ENCODE measurements around the gene SERPINA12. TPM values are rescaled to one million over a fixed set of nuclear protein-coding genes. Genes with fewer than 3 reads are reported as not detected.
"Not testable (repeated sequence)": the region's sequence is repeated elsewhere in the genome, so short reads cannot be mapped to it uniquely, and the experiment has no call there.

SERPINA12 gene
- total RNA-seq, 1 donor from 2014 or later: not detected

DNA sequence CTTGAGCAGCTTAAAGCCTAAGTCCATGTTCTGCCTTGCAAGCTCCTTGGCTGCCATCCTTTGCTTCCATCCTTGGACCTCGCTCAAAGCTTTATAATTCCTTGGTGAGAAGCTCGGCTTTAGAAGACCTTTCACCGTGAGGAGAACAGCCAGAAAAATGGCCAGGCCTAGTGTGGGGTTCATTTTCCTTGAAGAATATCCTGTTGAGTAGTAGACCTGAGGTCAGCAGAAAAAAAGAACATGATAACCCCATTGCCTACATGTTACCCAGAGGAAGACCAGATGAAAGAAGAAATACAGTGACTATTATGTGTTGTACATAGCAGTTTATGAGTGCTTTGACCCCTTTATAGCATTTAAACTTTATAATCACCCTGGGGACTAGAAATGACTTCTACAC is 11.1 kb downstream of the SERPINA12 start:
- intact Hi-C loops (cut with micrococcal nuclease): no loop called here

GRCh38 chr14:94494085-94494484 is 15.2 kb downstream of the SERPINA12 start:
- intact Hi-C loops (cut with micrococcal nuclease): no loop called here

- intact Hi-C loops (cut with micrococcal nuclease): no loop called here
Observed at GRCh38 chr14:94491511-94491910, 17.8 kb downstream of the SERPINA12 start.

DNA sequence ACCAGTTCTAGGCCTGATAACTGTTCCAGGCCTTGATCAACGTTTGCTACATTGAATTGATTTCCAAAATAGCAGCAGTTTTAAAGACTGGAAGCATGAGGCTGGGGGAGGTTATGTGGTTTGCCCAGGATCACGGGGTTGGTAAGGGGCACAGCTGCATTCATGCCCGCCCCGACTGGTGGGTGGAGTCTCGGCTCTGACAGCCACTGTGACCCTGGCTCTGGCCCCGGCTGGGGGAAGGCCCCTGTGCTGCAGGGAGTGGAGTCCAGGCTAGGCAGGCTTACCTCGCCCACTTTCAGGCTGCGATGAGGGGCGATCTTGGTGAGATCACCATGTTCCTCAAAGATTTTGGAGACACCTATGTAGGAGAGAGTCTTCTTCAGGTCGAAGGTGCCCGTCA is 19.9 kb downstream of the SERPINA12 start:
- intact Hi-C loops (cut with micrococcal nuclease): loop anchor here (5.0 kb wide), 1 partner anchor 67 kb away; no protein-coding TSS in a partner anchor

GRCh38 chr14:94486883-94487282 is 22.4 kb downstream of the SERPINA12 start:
- intact Hi-C loops (cut with micrococcal nuclease): loop anchor here (2.0 to 5.0 kb wide), 2 partner anchors 65 to 354 kb away; no protein-coding TSS in a partner anchor

DNA sequence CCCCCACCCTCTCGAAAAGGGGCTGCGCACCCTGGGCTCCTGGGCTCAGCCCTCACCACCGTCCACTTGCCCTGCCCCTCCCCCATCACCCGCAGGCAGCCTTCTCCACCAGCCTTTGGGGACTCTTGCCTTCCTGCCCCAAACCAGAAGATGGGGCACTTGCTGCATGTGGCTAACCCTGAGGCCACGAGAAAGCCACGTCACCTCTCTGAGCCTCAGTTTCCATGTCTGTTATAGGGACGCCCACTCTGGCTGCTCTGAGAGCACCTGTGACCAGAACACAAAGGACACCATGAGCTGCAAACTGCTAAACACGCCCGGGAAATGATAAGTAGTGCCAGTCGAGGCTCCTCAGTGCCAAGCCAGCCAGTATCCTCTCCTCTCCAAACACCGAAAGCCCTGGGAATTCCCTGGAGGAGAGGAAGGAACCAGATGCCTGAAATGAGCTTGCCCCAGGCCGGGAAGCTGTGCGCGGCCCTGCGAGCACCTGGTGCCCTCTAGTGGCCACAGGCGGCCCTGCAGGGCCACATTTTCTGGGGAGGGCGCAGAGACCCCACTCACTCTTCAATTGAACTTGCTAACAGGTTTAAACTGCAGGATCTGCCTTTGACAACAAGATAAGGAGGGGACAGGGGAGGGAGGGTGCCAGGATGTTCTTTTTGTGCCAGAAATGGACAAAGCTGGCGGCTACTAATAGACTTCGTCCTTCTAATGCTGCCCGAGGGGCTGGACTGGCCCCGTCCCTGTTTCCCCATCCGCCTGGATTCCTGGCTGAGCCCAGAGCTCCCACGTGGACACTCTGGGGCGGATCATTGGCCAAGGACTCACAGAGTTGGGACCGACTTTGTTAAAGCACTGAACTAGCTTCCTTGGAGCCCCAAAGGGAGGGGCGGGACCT is 23.1 kb downstream of the SERPINA12 start:
- intact Hi-C loops (cut with micrococcal nuclease): loop anchor here (2.0 to 5.0 kb wide), 2 partner anchors 64 to 353 kb away; no protein-coding TSS in a partner anchor

DNA sequence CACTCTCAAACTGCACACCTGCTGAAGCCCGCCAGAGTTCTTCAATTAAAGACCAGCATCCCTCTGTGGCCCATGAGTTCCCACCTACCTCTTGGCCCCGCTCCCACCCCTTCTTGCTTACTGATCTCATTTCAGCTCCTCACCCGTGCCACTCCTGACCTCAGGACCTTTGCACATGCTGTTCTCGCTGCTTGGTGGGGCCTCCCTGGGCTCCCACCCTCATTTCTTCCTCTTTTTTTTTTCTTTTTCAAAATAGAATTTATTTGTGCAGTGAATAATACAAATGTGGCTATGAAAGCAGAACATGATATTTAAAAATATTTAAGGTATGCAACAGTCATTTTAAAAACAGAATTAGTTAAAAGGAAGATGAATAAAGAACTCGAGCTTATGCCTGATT is 24.8 kb downstream of the SERPINA12 start:
- intact Hi-C loops (cut with micrococcal nuclease): no loop called here

GRCh38 chr14:94483729-94484275 is 25.5 kb downstream of the SERPINA12 start:
- intact Hi-C loops (cut with micrococcal nuclease): no loop called here

GRCh38 chr14:94483071-94483451 is 26.2 kb downstream of the SERPINA12 start:
- intact Hi-C loops (cut with micrococcal nuclease): no loop called here

DNA sequence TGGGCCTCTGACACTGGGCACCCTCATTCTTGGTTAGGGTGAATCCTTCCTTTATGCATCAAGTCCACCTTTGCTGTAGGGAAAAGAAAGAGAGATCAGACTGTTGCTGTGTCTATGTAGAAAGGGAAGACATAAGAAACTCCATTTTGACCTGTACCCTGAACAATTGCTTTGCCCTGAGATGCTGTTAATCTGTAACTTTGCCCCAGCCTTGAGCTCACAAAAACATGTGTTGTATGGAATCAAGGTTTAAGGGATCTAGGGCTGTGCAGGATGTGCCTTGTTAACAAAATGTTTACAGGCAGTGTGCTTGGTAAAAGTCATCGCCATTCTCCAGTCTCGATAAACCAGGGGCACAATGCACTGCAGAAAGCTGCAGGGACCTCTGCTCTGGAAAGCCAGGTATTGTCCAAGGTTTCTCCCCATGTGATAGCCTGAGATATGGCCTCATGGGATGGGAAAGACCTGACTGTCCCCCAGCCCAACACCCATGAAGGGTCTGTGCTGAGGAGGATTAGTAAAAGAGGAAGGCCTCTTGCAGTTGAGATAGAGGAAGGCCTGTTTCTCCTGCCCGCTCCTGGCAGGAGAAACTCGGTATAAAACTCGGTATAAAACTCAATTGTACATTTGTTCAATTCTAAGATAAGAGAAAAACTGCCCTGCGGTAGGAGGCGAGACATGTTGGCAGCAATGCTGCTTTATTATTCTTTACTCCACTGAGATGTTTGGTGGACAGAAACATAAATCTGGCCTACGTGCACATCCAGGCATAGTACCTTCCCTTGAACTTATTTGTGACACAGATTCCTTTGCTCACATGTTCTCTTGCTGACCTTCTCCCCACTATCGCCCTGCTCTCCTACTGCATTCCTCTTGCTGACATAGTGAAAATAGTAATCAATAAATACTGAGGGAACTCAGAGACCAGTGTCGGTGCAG is 26.9 kb downstream of the SERPINA12 start:
- intact Hi-C loops (cut with micrococcal nuclease): not testable (repeated sequence)

DNA sequence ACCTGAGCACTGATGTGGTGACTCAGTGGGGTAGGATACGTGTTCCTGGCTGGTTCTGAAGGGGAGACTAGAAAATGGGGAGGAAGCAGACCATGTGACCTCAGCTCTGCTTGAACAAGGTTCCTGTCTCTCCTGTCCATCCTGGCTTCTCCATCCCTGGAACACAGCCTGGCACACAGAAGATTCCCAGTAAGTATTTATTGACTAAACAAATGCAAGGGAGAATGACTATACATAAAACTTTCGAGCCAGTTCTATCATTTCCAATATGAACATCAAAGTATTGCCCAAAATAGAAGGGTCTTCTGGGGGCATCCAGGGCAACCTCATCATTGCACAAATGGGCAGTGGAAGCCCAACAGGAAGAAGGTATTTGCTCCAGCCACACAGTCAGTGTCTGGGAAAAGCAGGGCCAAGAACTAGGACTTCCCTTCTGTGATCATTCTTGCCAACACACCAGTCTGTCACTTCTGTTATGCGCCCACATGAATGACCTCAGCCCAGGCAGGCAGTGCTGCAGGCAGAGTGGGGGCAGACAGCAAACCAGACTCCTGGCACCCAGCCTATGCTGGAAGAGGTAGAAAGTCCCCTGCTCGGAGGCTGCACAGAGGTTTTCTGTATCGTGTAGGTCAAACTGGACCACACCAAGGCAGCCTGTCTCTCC is 27.7 kb downstream of the SERPINA12 start:
- intact Hi-C loops (cut with micrococcal nuclease): no loop called here

GRCh38 chr14:94480809-94481208 is 28.5 kb downstream of the SERPINA12 start:
- intact Hi-C loops (cut with micrococcal nuclease): no loop called here

GRCh38 chr14:94478420-94478819 is 30.8 kb downstream of the SERPINA12 start:
- intact Hi-C loops (cut with micrococcal nuclease): no loop called here

- intact Hi-C loops (cut with micrococcal nuclease): no loop called here
Observed at GRCh38 chr14:94476023-94476422, 33.2 kb downstream of the SERPINA12 start, which contains the start of gene SERPINA9. SERPINA9 (minus strand) TSS chr14:94476197; CDS start chr14:94469840, 6,357 bp downstream.

DNA sequence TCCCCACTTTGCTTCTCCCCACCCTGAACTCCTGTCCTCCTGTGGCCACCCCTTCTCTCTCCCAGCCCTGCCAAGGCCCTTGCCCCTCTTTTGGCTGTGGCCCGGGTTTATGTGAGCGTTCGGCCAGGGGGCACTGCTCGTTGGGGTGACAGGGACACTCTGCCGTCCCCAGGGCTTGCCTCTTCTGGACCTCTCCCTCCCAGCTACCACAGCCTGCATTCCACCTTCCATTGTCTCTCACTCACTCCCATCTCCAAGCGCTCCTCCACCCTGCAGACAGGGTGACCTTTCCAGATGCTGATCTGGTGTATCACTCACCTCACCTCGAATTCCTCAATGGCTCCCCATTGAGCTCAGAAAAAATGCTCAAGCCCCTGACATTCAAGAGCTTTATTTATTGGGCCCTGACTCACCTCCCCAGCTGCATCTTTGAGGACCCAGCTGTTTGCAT is 34.7 kb downstream of the SERPINA12 start:
- intact Hi-C loops (cut with micrococcal nuclease): no loop called here

- intact Hi-C loops (cut with micrococcal nuclease): no loop called here
Observed at GRCh38 chr14:94473666-94474410, 35.4 kb downstream of the SERPINA12 start.

DNA sequence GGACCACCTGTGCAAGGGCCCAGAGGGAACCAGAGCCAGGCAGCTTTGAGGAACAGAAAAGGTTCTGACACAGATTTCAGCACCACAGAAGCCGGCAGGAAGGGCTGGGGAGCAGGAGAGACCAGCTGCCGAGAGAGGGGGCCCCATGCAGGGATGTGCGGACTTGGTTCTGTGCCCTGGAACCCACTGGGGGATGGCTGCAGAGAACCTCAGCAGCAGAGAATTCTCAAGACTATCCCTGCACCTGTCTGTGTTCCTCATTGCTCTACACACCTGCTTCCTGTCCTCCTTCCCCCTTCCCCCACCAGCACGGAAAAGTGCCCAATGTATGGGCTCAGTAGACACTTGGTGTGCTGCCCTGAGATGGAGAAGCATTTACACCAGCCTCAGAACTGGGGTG is 36.4 kb downstream of the SERPINA12 start:
- intact Hi-C loops (cut with micrococcal nuclease): no loop called here

- intact Hi-C loops (cut with micrococcal nuclease): no loop called here
Observed at GRCh38 chr14:94471045-94471444, 38.2 kb downstream of the SERPINA12 start.

GRCh38 chr14:94470311-94470710 is 39.0 kb downstream of the SERPINA12 start:
- intact Hi-C loops (cut with micrococcal nuclease): no loop called here

- intact Hi-C loops (cut with micrococcal nuclease): no loop called here
Observed at GRCh38 chr14:94469261-94469660, 40.0 kb downstream of the SERPINA12 start.

All from T-helper 2 cell treated with Interferon-gamma antibody and Interleukin-4, amounts not matched to agents 100 ng/mL and 5 ng/mL, for 36 hours (primary cell).